Esophagus squamous epithelium (tissue), 5 donors: ENCODE results near the gene AK9. TPM values are rescaled to one million over a fixed set of nuclear protein-coding genes. Genes with fewer than 3 reads are reported as not detected.
"Not testable (repeated sequence)": the region's sequence is repeated elsewhere in the genome, so short reads cannot be mapped to it uniquely, and the experiment has no call there.

Source experiments
- DNase-seq: peaks from one replicate; lab custom pipeline; 2025; lab: John Stamatoyannopoulos, UW
- H3K27ac ChIP-seq, 4 donors: fragments of 200-600 bp; sonication (generic); one replicate each; pipeline ENCODE4 v1.5.1; 2016 to 2019; ENCODE audit warnings: mild to moderate bottlenecking in 1 of 4
- H3K27me3 ChIP-seq, 4 donors: fragments of 200-600 bp; sonication (generic); 1 replicate in 3 of 4; 2 replicates in 1 of 4; pipeline versions ENCODE4 v1.5.1 to v1.6.0; 2017 to 2021; ENCODE audit warnings: antibody characterized with exemption in 1 of 4
- H3K36me3 ChIP-seq, 3 donors: fragments of 200-600 bp; sonication (generic); one replicate each; pipeline ENCODE4 v1.5.1; 2016 to 2019
- H3K4me1 ChIP-seq, 3 donors: fragments of 200-600 bp; sonication (generic); one replicate each; pipeline ENCODE4 v1.5.1; 2017 to 2019
- H3K4me3 ChIP-seq, 4 donors: fragments of 200-600 bp; sonication (generic); 1 replicate in 3 of 4; 2 replicates in 1 of 4; pipeline ENCODE4 v1.5.1; 2016 to 2019; ENCODE audit warnings: mild to moderate bottlenecking in 2 of 4, moderate library complexity in 1 of 4
- H3K9me3 ChIP-seq, 3 donors: fragments of 200-600 bp; sonication (generic); one replicate each; pipeline ENCODE4 v1.5.1; 2016 to 2019
- POLR2A ChIP-seq, 4 donors: fragments of 450-650 bp; IDR thresholded peaks; one replicate each; pipeline ENCODE4 v1.6.1; 2017; ENCODE audit warnings: antibody characterized with exemption in 4 of 4, mild to moderate bottlenecking in 4 of 4, moderate library complexity in 3 of 4
- WGBS, 2 donors: methylation state at CpG; one replicate each; pipeline ENCODE4 v1.1.5; 2018; 5-methylcytosine and 5-hydroxymethylcytosine counted together
- intact Hi-C: fragments of 100-400 bp; cut with DNase I; formaldehyde crosslinking; loops from one replicate; pipeline ENCODE4 v1.15.0; 2022
- total RNA-seq, 4 donors: library from RNA; depleted of rRNA; stranded (reverse); fragments of >200 nt; gene quantifications; one replicate each; pipeline ENCODE4 v1.1.0, GENCODE V29; 2016
- TF ChIP-seq, protein P1 (sequence below), 6 experiments: fragments of 450-650 bp in 4 of 6; fragments of 200-600 bp in 2 of 6; sonication (generic) in 2 of 6; IDR thresholded peaks; one replicate each; pipeline ENCODE4 v1.5.1; 2016 to 2019; ENCODE audit warnings: antibody characterized with exemption in 6 of 6, mild to moderate bottlenecking in 4 of 6, moderate library complexity in 4 of 6
- donor health status: DM: yes; HTN: yes; CAD: no.

AK9 gene
- total RNA-seq, 4 donors from 2014 or later, result 2.8 to 9.0 (median 3.2) TPM

DNA sequence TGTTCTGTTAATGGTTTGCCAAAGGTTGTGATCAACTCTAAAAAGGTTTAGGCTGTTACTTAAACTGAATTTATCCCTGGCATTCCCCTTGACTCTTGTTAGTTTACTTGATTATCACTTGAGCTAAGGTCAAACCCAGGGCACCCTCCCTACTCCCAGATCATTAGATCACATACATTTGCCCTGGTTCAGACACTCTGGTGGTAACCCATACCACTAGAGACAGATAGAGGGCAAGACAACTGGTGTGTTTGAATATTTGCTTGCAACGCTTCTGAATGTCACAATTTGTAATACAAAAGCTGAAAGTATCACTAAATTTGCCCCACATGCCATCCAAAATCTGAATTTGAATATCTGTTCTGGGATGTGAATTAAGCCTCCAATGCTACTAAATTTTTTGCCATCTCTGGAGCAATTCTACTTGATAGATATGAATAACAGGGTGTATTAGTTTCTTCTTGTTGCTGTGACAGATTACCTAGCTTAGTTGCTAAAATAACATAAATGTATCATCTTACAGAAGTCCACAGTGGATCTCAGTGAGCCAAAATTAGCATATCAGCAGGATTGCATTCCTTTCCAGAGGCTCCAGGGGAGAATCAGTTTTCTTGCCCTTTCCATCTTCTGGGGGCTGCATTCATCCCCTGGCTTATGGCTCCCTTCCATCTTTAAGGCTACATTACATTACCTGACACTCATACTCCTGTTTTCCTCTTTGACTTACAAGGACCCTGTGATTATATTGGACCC, 45.4 kb upstream of the AK9 start:
- H3K27me3 ChIP-seq, result no peaks in the 10 kb centered on the region
- peaks cover 0 to 57% (median 7%) of the 10 kb centered on the region in 3 donors for H3K36me3 ChIP-seq
- H3K4me3 ChIP-seq, result no peak overlapping the region
- DNase-seq, result no peak
- WGBS, 2 donors, result 50 to 75% methylated on average over 1 of the region's 1 CpG
- no peak for TF ChIP-seq POLR2A (IDR thresholded peaks at IDR 0.05)
- no peaks in the 10 kb centered on the region for H3K9me3 ChIP-seq
- intact Hi-C loops, result no loop called here
- no peak overlapping the region for H3K27ac ChIP-seq
- H3K4me1 ChIP-seq, result no peaks in the 10 kb centered on the region

DNA sequence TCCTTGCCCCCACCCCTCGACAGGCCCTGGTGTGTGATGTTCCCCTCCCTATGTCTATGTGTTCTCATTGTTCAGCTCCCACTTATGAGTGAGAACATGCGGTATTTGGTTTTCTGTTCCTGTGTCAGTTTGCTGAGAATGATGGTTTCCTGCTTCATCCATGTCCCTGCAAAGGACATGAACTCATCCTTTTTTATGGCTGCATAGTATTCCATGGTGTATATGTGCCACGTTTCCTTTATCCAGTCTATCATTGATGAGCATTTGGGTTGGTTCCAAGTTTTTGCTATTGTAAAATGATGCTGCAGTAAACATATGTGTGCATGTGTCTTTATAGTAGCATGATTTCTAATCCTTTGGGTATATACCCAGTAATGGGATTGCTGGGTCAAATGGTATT, 34.2 kb upstream of the AK9 start:
- WGBS, 2 donors, result 88 to 91% methylated on average over 3 of the region's 3 CpGs
- H3K9me3 ChIP-seq, H3K27me3 ChIP-seq, DNase-seq, H3K27ac ChIP-seq, intact Hi-C loops, H3K4me3 ChIP-seq, H3K4me1 ChIP-seq: not testable (repeated sequence)
- H3K36me3 ChIP-seq, result peaks cover 0 to 46% (median 0%) of the 10 kb centered on the region in 3 donors

DNA sequence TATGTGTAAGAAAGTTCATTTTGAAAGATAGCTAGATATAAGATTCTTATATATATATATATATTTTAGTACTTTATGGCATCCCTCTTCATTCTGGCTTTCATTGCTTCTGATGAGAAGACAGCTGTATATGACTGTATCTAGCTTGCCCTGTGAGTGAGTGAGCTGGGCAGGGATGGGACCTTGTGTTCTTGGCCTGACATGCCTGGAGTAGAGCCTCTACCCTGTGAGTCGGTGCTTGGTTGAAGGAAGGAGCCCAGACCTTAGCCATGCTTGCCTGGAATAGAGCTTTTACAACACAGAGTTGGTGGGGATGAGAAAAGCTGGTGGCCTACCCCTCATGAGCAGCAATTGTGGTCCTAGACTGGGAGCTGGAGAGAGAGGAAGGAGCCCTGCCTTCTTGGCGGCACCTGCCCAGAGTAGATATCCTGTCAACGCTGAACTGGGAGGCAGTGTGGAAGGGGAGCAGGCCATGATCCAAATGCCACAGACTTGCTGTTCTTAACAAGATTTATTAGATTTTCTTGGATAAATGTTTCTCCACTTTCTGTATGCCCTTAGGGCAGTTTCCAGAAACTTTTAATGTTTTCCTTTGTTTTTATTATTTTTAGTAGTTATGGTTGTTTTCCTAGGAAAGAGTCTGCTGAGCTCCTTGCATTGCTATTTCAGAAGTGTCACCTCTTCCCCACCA, 31.7 kb upstream of the AK9 start:
- Histone ChIP-seq H3K36me3 (peaks cover 0 to 65% (median 0%) of the 10 kb centered on the region in 3 donors), H3K27me3 (no peaks in the 10 kb centered on the region), H3K4me1 (no peaks in the 10 kb centered on the region), H3K27ac (no peak overlapping the region), H3K4me3 (no peak overlapping the region), H3K9me3 (no peaks in the 10 kb centered on the region)
- TF ChIP-seq, protein P1, sequence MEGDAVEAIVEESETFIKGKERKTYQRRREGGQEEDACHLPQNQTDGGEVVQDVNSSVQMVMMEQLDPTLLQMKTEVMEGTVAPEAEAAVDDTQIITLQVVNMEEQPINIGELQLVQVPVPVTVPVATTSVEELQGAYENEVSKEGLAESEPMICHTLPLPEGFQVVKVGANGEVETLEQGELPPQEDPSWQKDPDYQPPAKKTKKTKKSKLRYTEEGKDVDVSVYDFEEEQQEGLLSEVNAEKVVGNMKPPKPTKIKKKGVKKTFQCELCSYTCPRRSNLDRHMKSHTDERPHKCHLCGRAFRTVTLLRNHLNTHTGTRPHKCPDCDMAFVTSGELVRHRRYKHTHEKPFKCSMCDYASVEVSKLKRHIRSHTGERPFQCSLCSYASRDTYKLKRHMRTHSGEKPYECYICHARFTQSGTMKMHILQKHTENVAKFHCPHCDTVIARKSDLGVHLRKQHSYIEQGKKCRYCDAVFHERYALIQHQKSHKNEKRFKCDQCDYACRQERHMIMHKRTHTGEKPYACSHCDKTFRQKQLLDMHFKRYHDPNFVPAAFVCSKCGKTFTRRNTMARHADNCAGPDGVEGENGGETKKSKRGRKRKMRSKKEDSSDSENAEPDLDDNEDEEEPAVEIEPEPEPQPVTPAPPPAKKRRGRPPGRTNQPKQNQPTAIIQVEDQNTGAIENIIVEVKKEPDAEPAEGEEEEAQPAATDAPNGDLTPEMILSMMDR (IDR thresholded peaks at IDR 0.05), result no peak
- no peak for TF ChIP-seq POLR2A (IDR thresholded peaks at IDR 0.05)
- intact Hi-C loops, result no loop called here
- 71 to 92% methylated on average over 2 to 3 of the region's 3 CpGs for WGBS, 2 donors
- no peak for DNase-seq

DNA sequence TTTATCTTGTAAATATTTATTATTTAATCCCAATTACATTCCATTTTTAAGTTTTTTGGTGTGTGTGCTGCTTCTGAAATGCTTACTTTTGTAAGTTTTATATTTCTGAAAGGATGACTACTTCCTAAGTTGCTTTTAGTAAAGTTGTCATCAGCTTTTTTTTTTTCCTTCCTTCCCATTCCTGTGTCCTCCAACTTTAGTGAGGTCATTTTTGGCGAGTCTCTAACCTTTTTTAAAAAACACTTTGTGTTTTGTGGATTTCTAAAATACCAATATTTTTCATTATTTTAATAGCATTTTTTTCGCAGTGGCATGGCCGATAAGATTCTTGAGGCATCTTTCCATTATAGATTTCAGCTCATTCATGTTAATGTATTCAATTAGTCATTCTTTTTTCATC, 31.0 kb upstream of the AK9 start:
- H3K4me3 ChIP-seq, result no peak overlapping the region
- H3K9me3 ChIP-seq, result no peaks in the 10 kb centered on the region
- no peaks in the 10 kb centered on the region for H3K27me3 ChIP-seq
- DNase-seq, result no peak
- WGBS, 2 donors, result 80 to 83% methylated on average over 3 of the region's 3 CpGs
- H3K36me3 ChIP-seq, result peaks cover 0 to 65% (median 0%) of the 10 kb centered on the region in 3 donors
- no peaks in the 10 kb centered on the region for H3K4me1 ChIP-seq
- intact Hi-C loops, result no loop called here
- no peak overlapping the region for H3K27ac ChIP-seq
- TF ChIP-seq, protein P1 (IDR thresholded peaks at IDR 0.05), result no peak
- TF ChIP-seq POLR2A (IDR thresholded peaks at IDR 0.05), result no peak

DNA sequence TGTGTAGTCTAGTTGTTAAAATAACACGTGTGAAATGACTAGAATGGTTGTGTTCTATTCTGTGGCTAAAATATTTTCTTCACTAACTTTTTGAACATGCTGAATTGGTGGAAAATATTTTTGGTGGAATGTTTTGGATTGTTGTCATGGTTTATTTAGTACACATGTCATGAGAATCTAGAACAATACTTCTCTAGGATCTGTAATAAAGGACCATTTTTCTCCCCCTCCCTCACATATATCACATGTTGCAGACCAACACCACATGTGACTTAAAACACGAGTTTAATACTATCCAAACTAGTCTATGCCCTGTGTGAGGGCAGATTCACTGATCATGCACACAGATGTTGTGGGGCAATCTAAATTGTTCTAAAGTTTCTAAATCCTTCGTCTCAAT, 29.3 kb upstream of the AK9 start:
- no peak for DNase-seq
- no peak for TF ChIP-seq POLR2A (IDR thresholded peaks at IDR 0.05)
- TF ChIP-seq, protein P1 (IDR thresholded peaks at IDR 0.05), result no peak
- Histone ChIP-seq H3K4me1 (no peaks in the 10 kb centered on the region), H3K27ac (no peak overlapping the region), H3K27me3 (no peaks in the 10 kb centered on the region), H3K4me3 (no peak overlapping the region), H3K9me3 (no peaks in the 10 kb centered on the region), H3K36me3 (peaks cover 0 to 77% (median 0%) of the 10 kb centered on the region in 3 donors)
- intact Hi-C loops, result no loop called here
- 74 to 83% methylated on average over 3 of the region's 3 CpGs for WGBS, 2 donors

DNA sequence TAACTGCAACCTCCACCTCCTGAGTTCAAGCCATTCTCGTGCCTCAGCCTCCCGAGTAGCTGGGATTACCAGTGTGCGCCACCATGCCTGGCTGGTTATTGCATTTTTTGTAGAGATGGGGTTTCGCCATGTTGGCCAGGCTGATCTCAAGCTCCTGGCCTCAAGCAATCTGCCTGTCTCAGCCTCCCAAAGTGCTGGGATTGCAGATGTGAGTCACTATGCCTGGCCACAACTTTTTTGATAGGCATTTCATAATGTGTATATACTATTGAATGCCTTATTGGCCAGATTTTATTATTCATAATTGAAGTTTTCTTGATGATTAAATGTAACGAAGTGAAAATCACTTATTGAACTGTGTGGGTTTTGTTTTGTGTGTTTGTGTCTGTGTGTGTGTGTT, 28.0 kb upstream of the AK9 start:
- H3K9me3 ChIP-seq, result no peaks in the 10 kb centered on the region
- intact Hi-C loops, result no loop called here
- DNase-seq, result no peak
- no peak overlapping the region for H3K27ac ChIP-seq
- WGBS, 2 donors, result 85 to 90% methylated on average over 5 of the region's 5 CpGs
- H3K36me3 ChIP-seq, result peaks cover 0 to 68% (median 0%) of the 10 kb centered on the region in 3 donors
- no peak overlapping the region for H3K4me3 ChIP-seq
- H3K4me1 ChIP-seq, result no peaks in the 10 kb centered on the region
- no peaks in the 10 kb centered on the region for H3K27me3 ChIP-seq
- TF ChIP-seq POLR2A (IDR thresholded peaks at IDR 0.05), result no peak
- TF ChIP-seq, protein P1 (IDR thresholded peaks at IDR 0.05), result no peak
